ENCODE results near the gene PDXK.
"Not testable (repeated sequence)": the region's sequence is repeated elsewhere in the genome, so short reads cannot be mapped to it uniquely, and the experiment has no call there.

PDXK gene

DNA sequence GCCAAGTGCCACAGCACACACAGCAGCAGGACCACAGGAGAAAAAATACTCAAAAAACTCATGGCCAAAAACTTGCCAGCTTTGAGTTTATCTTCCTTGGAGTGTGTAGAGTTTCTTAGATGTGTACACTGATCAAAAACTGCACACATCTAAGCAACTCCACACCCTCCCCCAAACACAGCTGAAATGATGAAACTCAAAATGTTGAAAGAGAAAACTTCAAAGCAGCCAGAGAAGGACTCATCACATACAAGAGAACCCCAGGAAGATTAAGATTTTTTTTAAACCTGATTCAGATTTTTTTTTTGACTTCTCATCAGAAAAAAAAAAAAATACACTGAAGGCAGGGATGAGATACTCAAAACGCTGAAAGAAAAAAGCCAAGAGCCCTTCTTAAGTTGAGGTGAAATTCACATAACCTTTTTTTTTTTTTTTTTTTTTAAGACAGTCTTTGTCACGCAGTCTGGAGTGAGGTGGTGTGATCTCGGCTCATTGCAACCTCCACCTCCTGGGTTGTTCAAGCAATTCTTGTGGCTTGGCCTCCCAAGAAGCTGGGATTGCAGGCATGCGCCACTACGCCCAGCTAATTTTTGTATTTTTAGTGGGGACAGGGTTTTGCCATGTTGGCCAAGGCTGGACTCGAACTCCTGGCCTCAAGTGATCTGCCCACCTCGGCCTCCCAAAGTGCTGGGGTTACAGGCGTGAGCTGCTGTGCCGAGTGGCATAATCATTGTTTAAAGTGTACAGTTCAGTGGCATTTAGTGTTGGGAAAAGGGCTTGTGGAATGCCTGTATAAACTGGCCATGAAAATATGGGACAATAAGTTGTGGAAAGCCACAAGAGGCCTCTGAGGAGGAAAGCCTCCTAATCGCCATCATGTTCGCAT lies 20.9 kb upstream of the PDXK start:
- peak; percentile 16 for DNase-seq

DNA sequence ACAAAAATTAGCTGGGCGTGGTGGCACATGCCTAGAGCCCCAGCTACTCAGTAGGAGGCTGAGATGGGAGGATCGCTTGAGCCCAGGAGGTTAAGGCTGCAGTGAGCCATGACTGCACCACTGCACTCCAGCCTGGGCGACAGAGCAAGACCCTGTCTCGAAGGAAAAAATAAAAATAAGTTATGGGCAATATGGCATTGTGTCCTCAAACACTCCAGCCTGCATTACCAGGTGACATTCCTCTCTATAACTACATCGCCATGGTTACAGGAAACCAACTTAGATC lies 19.5 kb upstream of the PDXK start:
- not testable (repeated sequence) for DNase-seq

DNA sequence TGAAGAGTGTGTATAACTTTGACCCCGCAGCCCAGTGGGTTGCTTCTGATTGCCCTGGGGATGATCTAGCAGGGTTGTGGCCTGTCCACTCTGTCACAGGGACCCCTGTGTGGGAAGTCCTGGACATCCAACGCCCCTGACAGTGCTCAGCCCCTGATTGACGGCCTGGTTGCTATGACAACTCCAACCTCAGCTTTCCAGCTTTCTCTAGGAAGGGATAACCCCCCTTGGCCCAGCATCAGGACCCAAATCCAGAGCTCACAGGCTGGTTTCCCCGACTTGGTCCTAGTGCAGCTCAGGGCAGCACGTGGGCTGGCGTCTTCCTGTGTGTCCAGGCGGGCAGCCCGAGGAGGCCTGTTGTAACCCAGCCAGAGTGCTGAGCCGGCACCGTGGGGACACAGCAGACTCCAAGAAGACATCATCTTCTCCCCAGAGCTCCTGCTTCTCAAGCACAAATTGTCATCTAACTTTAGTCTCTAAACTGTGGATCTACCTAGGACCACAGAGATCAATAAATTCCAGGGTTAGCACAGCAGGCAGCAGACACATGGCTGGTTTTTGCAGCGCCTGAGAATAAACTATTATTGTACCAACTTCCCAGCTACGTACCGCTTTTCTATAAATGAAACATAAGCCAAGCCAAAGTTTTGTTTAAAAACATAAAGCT lies 18.9 kb upstream of the PDXK start:
- no peak for DNase-seq

DNA sequence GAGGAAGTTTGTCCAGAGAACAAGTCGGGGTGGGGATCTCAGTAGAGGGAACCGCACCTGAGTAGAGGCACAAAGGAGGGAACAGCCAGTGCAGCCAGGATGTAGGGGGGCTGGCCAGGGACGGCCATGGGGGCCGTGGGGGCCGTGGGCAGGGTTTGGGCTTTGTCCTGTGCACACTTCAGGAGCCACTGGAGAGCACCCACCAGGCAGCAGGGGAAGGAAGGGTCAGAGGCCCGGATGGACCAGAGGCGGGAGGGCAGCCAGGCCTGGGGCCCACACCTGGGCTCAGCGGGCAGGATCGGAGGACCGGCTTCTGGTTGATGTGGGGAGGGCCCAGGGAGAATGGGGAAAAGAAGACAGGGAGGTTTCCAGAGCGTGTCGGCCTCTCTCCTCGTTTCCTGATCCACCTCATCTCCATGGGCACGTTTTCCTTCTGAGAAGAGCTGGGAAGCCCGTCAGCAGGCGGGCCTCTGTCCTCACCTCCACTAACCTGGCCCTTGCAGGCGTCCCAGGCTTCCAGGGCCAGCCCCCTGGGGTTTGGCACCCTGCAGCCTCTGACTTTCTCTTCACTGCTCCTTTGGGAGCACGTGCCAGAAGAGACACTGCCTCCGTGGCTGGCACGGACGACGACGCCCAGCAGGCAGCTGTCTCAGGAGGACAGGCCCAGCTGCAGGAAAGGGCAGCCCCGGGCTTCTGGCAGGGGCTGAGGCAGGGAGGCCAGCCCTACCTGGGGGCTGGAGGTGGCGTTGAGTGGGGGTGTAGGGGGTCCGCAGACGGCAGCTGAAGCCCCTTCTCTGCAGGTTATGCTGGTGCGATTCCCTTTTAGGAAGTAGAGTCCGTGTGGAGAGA lies 16.8 kb upstream of the PDXK start:
- DNase-seq = no peak

DNA sequence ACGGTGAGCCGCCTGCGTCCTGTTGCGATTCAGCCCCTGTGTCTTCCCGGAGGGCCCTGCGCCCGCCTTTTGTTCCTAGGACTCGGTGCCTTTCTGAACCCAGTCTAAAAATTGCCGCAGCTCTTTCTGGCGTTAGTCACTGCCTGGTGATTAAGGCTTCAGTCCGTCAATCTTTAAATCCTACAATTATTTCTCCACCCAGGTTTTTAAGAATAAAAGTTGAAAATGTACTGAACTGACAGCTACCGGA lies 16.2 kb upstream of the PDXK start:
- no peak for DNase-seq

DNA sequence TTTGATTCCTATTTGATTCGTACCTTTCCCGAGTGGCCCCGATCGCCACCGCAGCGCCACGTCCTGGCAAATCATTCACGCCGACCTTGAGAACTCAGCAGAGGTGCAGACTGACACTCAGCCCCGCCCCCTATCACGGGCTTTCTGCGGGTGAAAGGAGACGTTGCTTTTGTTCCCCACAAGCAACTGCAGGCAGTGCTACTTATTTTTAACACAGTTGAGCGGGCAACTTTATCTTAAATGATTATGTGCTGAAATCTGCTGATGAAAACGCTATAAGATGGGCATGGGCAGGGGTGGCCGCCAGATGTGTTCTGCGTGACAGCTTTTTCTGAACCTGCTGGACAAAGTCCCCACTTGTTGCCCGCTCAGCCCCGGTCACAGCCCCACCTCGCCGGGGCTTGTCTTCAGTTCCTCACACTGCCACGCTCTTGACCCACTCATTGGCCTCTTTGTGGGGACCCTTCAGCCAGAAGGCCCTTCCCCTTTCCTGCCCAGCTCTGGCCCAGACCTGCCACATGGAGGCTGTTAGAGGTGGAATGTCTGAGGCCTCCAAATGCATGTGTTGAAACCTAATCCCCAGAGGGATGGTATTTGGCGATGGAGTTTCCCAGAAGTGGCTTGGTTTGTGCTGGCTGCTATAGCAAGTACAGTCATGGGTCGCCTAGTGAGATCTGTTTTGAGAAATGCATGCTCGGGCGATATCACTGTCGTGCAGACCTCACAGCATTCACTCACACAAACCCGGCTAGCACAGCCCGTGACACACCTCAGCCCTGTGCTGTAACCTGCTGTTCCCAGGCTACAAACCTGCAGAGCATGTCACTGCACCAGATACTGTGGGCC lies 15.7 kb upstream of the PDXK start:
- DNase-seq = no peak

DNA sequence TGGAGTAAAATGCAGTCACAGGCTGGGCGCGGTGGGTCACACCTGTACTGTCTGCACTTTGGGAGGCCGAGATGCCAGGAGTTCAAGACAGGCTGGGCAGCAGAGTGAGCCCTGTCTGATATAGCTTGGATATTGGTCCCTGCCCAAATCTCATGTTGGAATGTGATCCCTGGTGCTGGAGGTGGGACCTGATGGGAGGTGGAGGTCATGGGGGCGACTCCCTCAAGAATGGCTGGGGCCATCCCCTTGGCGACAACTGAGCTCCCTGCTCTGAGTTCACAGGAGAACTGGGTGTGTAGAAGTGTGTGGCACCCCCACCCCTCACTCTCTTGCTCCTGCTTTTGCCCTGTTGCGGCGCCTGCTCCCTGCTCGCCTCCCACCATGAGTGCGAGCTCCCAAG lies 11.5 kb upstream of the PDXK start:
- DNase-seq = no peak

DNA sequence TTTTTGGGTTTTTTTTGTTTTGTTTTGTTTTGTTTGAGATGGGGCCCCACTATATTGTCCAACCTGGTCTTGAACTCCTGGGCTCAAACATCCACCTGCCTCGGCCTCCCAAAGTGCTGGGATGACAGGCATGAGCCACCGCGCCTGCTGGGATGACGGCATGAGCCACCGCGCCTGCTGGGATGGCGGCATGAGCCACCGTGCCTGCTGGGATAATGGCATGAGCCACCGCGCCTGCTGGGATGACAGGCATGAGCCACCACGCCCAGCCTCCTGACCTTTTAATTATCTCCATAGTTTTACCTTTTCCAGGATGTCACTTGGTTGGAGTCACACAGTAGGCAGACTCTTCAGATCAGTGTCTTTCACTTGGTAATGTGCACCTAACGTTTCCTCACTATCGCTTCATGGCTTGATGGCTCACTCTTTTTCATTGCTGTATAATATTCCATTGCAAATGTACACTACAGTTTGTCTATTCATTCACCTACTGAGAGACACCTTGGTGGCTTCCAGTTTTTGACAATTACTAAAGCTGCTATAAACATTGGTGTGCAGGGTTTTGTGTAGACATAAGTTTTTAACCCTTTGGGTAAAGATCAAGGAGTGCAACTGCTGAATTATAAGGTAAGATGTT lies 10.1 kb upstream of the PDXK start:
- DNase-seq = no peak

DNA sequence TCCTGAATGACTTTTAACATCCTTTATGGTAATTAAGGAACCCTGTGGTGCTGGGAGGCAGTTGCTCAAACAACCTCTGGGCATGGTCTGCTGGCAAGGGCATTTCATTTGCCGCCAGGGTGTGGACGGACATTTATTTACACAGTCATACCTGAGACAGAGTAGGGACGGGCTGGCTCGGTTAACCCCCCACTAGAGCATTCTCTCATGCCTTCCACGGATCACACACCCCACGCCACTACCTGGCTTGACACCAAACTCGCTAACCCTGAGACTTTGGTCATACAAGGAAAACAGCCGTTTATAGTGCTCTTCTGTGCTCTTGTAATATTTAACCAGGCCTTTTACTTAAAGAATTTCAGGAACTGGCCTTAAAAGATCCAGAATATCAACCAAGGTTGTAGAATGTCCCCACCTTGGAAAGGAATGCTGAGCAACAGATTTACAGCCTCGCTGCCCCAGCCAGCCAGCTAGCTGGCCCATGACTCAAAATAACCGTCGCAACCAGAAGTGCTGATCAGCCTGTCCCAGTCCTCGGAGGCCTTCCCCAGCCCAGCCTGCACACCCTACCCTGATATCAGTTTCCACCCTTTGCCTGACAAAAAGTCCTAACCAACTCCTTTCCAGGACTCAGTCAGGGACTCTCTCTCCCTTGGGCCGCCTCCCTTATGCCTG lies 6.5 kb upstream of the PDXK start:
- DNase-seq = no peak

DNA sequence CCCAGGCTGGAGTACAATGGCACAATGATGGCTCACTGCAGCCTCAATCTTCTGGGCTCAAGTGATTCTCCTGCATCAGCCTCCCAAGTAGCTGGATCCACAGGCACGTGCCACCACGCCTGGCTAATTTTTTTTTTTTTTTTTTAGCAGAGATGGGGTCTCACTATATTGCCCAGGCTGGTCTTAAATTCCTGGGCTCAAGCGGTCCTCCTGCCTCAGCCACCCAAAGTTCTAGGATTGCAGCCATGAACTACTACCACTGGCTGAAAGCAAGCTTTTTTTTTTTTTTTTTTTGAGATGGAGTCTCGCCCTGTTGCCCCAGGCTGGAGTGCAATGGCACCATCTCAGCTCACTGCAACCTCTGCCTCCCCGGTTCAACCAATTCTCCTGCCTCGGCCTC lies 5.8 kb upstream of the PDXK start:
- DNase-seq = not testable (repeated sequence)

DNA sequence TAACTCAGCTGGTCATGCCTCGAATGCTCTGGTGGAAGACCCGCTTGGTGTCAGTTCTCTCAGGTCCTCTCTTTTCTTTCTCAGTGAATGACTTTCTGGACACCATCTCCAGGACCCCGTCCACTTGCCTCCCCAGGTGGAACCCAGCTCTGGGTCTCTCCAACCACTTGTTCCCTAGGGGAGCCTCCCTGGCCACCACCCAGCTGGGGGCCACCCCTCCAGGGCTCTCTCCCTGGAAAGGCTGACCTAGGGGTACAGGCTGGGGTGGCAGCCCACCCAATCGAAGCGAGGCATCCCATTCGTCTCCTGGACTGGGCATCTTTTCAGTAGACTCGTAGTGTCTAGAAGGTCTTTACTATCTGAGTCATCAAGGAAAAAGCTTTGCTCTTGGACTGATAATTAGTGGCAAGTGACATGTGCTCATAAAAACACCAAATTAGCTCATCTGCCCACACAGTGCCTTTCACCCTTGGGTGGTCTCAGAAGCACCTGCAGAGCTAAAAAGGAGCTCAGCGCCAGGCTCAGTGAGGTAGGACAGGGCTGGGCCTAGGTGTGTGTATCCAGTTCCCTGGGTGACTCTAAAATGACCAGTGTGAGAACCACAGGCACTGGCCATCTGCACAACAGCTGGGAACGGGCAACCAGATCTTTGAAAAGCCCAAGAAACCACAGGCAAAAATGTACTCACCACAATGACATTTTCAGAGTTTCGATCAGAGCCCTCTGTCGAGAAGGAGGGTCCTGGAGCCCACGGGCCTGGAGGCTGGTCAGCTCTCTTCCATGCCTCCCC lies 2.4 kb upstream of the PDXK start:
- no peak for DNase-seq

DNA sequence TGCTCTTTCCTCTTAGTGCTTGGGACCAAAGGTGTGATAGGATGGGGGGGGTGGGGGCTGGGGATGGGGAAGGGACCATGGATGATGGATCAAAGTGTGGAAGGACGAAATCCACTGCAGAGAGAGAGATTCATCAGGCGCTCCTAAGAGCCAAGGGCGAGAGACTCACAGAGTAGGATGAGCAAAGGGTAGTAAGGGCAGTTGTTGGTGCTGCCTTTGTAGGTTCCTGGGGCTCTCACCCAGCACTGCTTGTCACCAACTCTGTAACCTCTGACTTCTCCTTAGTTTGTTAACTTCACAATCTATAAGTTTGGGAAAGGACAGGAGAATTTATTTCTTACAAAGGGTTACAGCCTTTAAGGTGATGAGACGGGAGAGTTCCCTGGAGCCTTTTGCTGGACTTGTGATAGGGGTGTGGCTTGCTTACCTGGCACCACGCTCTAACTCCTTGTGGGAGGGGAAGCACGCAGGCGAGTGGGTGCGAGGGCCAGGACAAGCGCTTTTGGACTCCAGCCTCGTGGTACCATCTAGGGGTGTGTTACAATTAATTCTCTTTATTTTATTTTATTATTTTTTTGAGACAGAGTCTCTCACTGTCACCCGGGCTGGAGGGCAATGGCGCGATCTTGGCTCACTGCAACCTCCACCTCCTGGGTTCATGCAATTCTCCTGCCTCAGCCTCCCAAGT lies 1.6 kb upstream of the PDXK start:
- no peak for DNase-seq

DNA sequence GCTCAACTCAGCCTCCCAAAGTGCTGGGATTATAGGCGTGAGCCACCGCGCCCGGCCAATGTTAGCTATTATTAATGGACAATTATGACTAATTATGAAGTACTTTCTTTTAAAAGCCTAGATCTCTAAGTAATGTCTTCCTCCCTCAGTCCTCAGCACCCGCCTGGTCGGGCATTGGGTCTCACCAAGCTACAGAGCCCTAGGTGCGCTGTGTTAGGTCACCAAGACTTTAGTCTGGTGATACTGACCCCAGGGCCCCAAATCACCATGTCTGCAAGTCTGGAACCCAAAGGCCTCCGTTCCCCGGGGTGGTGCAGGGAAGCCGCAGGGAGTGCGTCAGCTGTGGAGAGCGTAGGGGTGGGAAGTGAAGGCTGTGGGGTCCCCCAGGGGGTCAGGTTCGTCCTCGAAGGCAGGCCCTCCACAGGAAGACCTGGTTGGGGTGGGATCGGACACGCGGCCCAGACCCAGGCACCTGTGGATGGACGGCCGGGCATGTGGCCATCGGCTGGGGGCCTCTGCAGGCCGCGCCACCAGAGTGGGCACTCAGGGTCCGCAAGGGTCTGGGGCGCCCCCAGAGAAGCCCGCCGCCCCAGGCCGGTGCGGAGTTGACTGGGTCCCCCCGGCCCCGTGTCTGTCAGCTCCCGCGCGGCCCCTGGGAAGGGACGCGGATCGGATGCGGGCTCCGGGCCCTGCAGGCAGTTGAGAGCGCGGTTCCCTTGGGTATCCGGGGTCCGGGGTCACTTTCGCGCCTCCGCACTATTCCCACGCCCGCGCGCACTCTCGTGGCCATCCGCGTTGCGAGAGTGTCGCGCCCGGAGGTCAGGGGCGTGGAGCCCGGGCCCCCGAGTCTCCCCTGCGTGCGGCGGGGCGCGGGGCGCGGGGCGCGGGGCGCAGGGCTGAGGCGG lies 710 bp upstream of the PDXK start:
- no peak for DNase-seq

DNA sequence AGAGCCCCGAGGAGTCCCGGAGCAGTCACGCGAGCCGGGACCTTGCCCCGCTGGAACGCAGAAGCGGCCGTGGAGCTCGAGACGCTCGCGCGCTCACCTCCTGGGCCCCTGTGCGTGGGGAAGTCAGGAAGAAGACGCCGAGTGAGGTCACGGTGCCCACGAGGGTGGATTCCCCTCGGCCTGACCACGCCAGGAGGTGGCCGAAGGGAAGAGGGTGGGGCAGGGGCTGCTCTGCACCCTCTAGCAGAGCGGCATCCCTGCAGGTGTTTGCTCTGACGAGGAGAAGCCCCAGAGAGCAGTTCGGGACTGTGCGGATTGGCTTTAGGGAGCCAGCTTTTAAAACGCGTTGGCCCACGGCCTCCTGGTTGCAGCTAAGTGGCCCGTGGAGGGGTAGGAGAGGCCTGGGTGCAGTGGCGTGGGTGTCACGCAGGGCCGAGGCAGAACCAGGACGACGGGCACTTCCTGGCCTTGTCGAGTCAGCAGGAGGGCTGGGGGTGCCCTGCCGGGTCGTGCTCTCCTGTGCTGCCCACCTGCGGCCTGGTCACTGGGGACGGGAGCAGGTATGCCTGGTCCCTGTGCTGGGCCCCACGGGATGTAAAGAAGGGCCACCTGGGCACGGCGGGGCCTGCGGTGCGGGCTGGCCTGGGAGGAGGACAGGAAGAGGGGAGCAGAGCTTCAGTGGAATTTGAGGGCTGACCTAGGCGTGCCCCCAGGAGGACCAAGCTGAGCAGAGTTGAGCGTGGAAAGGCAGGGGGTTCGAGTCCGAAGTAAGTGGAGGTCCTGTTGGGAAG lies 1.0 kb downstream of the PDXK start:
- no peak for DNase-seq

DNA sequence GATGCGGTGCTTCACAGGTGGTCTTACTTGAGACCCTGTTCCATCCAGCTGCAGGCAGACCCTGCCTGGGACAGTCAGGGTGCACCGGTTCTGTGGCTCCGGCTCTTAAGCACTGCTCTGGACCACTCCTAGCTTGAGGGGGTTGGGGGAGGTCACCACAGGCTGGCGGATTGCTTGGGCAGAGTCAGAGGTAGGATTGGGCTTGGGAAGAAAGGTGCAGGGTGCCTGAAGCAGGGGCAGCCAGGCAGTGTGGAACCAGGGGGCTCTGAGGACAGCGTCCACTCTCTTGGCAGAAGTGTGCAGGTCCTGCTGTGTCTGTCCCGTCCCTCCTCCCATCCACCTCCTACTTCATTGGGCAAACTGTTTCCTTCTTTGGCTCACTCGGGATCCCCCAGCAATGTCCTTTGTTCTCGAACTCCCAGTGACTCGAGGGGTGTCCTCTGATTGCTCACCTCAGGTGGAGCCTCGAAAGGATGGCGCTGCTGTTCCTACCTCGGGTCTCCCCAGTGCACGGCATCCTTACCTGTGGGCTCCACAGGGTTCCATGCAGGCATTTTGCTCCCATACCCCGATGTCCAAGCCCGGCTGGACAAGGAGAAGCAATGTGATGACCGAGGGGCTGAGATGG lies 1.7 kb downstream of the PDXK start:
- no peak for DNase-seq

DNA sequence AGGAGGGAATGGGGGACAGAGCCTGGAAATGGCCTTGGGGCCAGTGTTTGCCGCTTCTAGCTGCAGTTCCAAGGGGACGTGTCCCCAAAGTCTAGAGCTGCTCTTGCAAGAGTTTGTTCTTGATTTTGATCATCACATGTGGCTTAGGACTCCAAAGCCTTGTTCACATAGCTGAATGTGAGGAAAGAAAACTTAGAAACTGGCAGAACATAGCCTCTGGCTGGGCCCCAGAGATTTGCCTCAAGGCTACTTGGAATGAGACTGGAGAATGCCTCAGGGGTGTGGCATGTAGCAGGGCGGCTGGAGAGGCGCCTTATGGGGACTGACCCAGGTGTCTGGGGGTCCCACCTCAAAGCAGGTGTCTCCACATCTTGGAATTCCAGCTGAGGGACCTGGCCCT lies 2.3 kb downstream of the PDXK start:
- no peak for DNase-seq

DNA sequence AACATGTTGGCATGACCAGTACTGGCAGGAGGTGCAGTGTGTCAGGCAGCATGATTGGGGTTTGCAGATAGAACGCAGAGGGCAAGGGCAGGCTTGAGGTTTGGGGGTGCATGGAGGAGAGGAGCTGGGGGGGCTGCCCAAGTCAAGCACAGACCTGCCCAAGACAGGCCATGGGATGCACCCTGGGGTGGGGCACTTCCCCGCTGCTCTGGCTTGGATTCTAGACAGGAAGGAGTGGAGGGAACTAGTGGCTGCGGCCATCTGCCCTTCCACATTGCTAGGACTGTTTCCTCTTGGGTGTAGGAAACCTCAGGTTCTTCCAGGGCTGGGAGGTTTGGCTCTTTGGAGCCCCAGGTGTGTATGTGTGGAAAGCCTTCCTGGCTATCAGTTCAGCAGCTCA lies 3.0 kb downstream of the PDXK start:
- no peak for DNase-seq

DNA sequence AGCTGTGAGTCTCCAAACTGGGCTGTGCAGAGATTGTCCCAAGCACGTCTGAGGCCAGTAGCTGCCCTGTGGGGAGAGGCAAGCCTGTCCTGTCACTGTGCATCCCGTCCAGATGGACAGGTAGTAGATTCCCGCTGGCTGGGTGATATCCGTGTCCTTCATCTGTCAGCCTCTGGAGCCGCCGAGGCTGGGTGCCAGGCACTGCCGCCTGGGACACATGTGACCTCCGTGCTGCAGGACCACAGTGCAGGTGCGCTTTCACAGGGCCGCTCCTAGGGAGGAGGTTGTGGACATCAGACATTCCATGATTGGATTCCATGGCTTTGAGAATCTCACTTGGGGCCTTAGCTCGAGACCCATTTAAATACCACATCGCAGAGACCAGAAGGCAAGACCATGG lies 4.7 kb downstream of the PDXK start:
- DNase-seq = no peak

Data from activated effector memory CD4-positive, alpha-beta T cell treated with anti-CD3 and anti-CD28 coated beads, Interleukin-2, amount 50 U/mL, for 16 hours (primary cell).